ENCODE measurements around the gene RPH3AL.
"Not testable (repeated sequence)": the region's sequence is repeated elsewhere in the genome, so short reads cannot be mapped to it uniquely, and the experiment has no call there.

Gene RPH3AL

GRCh38 chr17:234163-234993, 118.2 kb downstream of the RPH3AL start:
- DNase-seq, result not testable (repeated sequence)

DNA sequence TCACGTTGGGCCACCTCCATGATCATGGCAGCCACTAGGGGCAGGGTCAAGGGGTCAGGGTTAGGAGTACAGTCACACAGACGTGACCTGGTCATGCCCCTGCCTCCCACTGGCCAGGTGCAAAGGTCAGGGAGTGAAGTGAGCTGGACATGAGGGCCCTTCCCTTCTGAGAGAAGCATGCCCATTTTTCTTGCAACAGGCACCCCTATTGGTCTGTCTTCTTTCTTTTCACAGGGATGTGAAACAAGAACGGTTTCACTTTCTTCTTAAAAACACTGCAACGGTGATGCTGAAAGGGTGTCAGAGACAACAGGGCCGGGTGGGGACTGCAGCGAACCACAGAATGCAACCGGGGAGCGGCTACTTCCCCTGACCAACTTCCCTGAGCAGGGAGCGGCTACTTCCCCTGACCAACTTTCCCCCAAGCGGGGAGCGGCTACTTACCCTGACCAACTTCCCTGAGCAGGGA, 119.1 kb downstream of the RPH3AL start:
- no peak for DNase-seq

DNA sequence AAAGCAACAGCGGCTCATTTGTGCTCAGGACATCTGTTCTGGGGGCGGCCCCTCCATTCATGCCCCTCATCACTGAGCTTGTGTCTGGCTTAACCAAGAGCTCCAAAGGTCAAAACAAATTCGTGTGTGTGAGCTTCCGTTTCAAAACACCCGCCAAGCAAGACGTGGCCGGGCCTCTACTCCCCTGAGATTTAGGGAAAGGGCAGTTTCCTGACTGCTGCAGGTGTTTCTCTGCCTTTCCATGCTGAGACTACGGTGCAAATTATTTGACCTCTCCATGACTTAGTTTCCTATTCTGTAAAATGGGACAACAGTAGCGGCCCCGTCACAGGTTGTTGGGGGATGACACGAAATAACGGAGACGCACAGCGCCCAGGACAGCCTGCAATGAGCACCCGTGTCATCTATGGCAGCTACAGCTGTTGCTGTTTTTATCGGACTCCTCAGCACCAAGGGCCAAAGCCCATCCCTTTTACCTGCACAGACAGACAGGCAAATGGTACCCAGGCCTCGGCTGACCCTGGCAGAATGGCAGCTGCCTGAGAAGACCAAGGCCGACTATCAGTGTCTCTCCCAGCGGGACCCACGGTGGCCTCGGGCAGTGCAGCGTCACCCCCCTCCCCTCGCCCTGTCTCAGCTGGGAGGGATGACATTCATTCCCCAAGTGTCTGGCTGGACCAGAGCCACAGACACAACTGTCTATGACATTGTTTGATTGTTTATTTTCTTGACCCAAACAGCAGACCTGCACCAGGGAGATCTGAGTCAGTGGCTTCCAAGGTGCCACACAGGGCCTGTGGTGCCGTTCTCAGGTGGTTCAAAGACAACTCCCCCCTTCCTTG, 120.4 kb downstream of the RPH3AL start:
- no peak for DNase-seq

GRCh38 chr17:231191-231965, 121.2 kb downstream of the RPH3AL start:
- no peak for DNase-seq

DNA sequence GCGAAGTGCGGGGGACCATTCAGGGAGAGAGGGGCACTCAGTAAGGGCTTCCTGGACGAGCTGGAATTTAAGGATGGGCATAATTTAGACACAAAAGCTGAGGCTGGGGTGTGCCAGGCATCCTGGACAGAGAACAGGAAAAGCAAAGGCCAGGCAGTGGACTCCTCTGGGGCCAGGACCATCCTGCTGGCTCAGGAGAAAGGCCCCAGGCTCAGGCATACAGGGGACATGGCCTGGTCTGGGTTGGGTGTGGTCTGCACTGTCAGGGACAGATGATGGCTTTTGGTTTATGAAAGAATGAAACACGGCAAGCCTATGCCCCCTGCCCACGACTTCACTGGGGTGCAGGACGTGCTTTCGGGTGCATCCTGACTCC, 122.2 kb downstream of the RPH3AL start:
- DNase-seq, result no peak

- no peak for DNase-seq
Observed at GRCh38 chr17:229709-230394, 122.8 kb downstream of the RPH3AL start.

DNA sequence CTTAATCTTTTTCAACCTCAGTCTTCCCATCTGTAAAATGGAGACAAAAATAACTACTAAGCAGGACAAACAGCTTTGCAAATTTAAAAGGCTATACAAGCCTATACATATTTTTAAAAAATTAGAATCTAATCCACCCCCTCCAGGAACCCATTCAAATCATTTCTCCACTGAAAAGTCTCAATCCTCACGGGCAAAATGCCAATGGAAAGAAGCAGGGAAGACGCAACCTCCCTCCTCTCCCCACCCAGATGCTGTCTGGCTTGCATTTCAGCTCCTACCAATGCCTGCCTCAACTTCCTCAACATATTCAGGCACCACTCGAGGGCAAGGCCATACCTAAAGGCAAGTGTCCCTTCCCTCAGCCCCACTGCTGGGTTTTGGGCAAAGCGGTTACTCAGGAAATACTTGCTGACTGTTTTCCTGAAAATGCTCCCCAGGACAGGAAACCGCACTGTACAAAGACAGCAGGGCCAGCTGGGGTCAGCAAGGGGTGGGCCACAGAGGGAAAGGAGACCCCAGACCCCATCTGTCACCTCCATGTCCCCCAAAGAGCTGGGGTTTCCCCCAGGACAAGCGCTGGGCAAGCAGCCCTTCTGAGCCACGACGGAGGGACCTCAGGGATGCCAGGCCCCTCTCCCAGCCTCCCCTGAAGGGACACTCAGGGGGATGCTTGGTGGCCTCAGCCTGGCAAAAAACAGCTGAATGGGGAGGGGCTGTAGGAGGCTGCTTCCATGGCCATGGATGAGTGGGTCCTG, 123.5 kb downstream of the RPH3AL start:
- DNase-seq, result no peak

DNA sequence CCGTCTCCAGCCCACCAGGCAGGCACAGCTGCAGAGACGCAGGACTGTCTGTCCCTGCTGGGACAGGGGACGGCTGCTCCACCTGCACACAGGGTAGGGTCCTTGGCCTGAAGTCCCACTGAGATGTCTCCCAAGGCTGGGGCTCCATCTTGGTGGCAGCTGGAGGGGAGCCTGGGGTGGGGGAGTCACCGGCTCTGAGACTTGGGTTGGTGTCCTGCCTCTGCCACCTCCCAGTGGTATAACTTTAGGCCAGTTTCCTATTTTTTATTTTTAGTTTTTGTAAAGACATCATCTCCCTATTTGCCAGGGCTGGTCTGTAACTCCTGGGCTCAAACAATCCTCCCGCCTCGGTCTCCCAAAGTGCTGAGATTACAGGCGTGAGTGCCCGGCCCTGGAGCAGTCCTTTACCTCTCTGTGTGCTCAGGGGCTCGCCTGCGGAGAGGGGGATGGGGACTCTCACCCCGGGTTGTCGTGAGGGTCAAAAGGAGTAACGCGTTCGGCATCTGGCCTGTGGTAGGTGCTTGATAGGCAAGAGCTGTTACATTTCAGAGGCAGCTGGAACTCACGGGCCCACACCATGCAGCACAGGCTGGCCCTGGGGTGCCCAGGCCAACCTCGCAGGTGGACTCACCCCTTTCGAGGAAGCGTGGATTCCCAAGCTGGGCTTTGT, 124.5 kb downstream of the RPH3AL start:
- no peak for DNase-seq

DNA sequence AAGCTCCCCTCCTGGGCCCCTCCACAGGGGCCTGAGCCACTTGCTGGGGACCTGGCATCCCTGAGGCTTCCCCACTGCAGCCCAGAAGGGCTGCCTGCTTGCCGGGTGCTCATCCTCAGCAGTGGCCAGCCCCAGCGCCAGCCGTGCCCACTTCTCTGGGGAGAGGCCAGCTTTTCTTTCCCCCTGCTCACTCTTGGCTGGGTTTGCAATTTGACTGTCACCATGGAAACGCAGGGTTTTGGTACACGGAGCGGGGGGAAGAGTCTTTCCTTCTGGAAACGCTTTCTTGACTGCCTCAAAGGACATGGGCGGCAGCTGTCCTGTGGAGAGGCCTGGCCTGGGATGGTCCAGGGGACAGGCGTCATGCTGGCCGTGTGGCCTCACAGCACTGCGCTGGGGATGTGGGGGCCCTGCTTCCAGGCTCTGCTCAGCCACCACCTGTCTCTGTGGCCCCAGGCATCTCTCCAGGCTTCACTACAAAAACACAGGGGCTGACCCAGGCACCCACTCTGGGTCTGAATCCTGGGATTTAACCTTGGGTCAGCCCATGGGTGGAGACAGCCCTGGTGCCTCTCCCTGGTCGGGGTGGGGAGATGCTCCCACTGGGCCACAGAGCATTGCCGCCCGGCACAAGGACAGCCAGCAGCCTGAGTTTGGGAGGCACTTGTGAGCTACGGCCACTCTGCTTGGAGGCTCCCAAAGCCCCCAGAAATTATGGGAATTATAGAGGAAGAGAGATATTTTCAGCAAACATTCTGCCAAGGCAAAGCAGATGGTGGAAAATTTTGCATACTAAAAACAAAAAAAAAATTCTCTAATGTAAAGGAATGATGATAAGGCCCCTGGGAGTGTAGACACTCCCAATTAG, 125.3 kb downstream of the RPH3AL start:
- no peak for DNase-seq

DNA sequence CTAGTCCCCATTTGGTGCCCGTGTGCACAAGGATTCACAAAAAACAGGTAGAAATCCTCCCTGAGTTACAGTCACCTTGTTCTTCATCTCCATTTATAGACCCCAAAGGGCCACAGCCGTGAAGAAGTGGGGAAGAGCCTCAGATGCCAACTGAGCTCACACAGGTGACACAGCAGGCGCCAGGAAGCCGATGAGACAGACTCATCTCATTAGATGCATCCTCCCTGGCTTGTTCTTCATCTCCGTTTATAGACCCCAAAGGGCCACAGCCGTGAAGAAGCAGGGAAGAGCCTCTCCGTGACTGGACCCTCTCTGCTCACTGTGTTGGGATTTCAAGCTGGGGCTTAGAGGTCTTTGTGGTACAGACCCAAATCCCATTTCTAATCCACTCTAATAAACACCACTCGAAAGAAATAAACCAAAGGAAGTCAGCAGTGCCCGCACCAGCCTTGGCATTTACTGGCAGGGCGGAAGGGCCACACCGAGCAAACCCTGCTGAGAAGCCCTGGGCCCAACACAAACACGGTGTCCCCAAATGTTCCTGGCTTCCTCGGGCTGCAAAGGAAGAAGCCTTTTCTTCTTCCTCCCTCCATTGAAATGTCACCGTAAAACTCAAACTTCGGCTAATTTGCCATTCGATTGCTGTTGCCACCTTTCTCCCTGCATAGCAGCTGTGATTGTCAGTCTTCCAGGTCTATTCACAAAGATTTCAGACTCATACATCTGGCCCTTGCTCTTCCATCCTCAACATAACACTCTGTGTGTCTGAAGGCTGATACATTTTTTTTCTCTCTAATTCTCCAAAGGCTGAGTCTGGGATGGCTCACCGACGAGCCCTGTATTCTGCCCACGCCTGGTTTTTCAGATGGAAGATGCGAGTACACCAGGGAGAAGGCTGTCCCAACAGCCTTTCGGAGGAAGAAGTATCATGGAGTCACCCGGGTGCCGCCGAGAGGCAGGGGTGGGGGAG, 126.2 kb downstream of the RPH3AL start:
- DNase-seq, result no peak

DNA sequence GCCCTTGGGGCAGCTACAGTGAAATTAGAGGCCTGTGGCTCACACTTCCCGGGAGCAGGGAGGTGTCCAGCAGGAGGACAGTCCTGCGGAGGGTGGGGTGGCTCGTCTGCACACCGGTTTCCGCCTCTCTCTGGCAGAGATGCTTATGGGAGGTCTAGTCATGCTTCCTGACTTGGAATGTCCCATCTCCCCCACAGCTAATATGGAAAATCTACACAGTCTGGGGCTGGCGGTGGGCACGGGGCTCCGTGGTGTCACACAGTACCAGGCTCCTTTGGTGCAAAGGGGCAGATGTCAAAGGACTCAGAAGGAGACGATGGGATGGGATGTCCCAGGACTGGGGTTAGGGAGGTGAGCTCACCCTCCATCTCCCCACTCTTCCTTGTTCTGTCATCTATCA, 127.1 kb downstream of the RPH3AL start:
- DNase-seq, result no peak

DNA sequence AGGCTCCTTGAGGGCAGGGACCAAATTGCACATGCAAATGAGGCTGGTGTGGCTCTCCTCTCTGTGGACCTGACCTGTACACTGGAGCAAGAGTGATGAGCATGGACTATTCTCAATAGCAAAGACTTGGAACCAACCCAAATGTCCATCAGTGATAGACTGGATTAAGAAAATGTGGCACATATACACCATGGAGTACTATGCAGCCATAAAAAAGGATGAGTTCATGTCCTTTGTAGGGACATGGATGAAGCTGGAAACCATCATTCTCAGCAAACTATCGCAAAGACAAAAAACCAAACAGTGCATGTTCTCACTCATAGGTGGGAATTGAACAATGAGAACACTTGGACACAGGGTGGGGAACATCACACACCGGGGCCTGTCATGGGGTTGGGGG, 128.0 kb downstream of the RPH3AL start:
- not testable (repeated sequence) for DNase-seq

DNA sequence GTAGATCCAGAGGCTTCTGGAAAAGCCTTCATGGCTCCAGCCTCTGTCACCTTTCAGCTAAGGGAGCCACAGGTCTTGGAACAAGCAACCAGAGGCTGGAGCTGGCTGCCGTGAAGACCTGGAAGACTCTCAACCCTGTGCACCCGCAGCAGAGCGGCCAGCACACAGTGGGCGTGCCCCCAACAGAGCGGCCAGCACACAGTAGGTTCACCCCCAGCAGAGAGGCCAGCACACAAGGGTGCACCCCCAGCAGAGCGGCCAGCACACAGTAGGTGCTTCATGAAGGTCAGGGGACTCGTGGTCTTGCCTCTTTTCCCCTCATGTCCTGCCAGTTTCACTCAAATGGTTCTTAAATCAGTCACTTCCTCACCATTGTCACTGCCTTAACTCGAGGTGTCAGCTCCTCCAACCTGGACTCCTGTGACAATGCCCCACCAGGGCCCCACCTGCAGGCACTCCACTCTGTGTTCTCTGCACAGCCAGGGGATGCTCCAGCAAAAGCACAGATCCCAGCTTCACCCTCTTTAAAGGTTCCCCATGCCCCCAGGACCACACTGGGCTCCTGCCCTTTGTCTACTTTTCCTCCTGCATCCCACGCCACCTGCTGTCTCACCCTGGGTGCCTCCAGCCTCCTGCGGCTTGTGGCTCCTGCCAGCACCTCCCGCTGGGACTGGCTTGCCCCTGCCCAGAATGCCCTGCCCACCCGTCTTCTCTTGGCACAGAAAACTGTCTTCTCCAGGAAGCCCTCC, 128.7 kb downstream of the RPH3AL start:
- no peak for DNase-seq

- no peak for DNase-seq
Observed at GRCh38 chr17:222172-222571, 130.4 kb downstream of the RPH3AL start.

- no peak for DNase-seq
Observed at GRCh38 chr17:219696-220095, 132.9 kb downstream of the RPH3AL start.

GRCh38 chr17:218432-219110, 134.0 kb downstream of the RPH3AL start:
- no peak for DNase-seq

- DNase-seq, result no peak
Observed at GRCh38 chr17:216625-217024, 136.0 kb downstream of the RPH3AL start.

Measured in activated CD4-positive, alpha-beta T cell treated with anti-CD3 and anti-CD28 coated beads, Interleukin-2, amount 50 U/mL, for 1 hour (primary cell).